NCI-H1105 treated with DMSO at 0.1 percent for 48 hours (cell line): ENCODE measurements around the gene CD14.
"Not testable (repeated sequence)": the region's sequence is repeated elsewhere in the genome, so short reads cannot be mapped to it uniquely, and the experiment has no call there.

Experiments used
- DNase-seq: peaks from one replicate; lab custom pipeline; 2025; lab: John Stamatoyannopoulos, UW

Gene CD14

DNA sequence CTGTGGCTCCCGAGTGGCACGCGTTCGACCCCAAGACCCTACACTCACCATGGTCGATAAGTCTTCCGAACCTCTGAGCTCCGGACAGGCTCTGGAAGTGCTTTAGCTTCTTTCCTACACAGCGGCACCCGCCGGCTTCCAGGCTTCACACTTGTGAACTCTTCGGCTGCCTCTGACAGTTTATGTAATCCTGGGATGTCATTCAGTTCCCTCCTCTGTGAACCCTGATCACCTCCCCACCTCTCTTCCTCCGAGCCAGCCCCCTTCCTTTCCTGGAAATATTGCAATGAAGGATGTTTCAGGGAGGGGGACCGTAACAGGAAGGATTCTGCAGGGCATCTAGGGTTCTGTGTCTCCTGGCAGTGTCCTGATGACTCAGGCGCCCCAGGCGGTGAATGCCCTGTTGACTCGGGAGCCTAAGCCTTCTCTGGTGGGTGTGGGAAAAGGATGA is at the start of gene CD14:
Gene CD14 (minus strand): TSS at position 155 of the 451 bp plus-strand sequence. CDS start 104 bp downstream, at position 51.
- no peak for DNase-seq

- no peak for DNase-seq
Observed at GRCh38 chr5:140678993-140679392, 46.0 kb upstream of the CD14 start.

DNA sequence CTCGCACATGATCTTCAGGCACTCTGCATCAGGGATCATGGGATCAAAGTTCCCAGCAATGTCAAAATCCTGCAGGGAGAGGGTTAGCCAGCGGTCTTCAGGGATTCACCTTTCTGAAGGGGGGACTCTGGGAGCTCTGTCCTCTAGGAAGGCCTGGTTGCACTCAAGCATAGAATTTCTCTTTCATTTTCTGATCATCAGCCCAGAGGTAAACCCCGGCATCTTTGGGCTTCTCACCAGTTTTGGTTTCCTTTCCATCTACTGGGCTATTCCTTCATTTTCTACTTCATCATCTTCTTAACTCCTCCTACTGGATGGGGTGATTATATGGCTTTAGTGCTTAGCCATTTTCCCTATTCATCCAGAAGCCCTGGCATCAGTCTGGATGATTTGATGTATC is 45.0 kb upstream of the CD14 start:
- DNase-seq: no peak

DNA sequence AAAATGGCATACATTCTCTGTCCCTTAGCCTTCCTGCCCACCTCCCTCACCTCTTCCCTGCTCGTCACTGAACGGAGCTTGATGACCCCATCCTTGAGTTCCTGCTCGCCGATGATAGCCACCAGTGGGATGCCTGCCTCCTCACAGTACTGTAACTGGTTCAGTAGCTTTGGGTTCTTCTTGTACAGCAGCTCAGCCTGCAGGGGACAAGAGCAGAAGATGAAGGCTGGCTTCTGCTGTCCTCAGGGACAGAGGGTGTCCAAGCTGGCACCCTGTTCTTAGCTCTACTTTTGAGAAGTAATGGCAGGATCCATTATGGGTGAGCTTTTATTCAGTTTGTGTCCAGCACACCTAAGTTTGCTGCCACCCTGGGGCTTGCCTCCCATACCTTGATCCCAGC is 41.7 kb upstream of the CD14 start:
- no peak for DNase-seq

DNA sequence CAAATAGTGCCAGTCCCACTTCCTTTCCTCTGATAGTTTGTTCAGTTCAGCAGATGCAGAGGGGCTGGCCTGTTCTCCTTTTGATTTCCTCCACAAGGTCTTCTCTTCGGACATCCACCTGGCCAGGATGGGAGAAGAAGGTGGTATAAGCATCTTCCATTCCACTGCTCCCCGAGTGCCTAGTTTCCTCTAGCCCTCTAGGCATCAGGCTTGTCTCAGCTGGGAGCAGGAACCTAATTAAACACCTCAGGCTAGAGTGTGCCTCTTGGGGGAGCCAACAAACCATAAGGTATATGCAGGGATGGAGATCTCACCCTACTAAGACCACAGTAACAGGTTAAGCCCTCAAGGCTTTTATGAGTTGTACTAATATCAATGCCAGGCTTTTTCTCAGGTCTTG is 41.2 kb upstream of the CD14 start:
- no peak for DNase-seq

GRCh38 chr5:140673187-140673976 is 40.4 kb upstream of the CD14 start, which contains the start of gene DND1:
Gene DND1 (minus strand): TSS chr5:140673576. CDS start chr5:140673542, 34 bp downstream.
- no peak for DNase-seq

DNA sequence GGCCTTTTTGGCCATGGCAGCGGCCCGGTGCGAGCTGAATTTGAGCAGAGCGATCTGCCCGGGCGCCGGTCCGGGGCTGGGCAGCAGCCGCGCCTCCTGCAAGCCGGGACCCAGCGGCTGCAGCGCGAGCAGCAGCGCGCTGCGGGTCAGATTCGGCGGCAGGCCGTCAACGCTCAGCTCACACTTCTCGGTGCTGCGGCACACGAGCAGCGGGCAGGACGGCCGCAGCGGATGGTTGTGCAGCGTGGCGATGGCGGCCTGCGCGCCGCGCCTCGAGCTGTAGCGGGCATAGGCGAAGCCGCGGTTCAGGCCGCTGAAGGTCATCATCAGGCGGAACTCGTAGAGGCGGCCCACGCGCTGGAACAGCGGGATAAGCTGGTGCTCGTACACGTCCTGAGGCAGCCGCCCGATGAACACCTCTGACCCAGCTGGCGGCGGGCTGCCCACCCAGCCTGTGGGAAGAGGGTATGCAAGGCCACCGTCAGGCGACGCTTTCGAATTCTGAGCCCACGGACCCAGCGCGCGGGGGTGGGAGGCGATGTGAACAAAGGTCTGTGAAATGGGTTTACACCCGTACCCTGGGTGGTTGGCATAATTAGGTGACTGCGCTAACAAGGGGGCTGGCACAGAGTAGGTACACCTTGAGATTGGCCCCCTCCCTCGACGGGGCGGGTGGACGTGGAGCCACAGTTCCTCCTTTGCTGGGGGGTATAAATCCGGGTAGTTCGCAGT is 39.6 kb upstream of the CD14 start:
- DNase-seq: no peak

DNA sequence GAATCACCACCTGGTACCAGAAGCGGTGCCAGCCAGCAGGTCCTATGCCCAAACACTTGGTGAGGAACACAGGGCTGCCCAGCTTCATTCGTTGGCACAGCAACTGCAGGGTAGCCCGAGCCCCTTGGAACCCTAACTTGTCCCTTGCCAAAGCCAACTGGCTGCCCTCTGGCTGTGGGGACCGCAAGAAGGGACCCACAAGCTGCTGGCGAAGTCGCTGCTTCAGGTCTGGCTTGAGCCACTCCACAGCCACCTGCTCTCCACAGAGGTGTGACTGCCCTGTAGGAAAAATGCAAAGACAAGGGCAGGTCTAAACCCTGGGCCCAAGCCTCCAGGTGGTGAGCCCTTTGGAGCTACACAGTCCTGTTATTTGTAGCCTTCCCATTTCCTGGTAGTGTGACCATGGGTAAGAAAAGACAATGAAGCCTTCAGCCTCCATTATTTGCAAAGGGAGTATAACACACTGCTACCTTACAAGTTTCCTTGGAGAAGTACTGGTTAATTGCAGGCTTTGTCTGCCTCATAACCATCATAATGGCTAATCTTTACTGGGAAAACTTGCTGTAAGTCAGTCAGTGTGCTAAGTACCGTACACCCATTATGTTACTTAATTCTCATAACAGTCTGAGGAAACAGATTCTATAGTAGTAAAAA is 38.6 kb upstream of the CD14 start:
- DNase-seq: no peak

DNA sequence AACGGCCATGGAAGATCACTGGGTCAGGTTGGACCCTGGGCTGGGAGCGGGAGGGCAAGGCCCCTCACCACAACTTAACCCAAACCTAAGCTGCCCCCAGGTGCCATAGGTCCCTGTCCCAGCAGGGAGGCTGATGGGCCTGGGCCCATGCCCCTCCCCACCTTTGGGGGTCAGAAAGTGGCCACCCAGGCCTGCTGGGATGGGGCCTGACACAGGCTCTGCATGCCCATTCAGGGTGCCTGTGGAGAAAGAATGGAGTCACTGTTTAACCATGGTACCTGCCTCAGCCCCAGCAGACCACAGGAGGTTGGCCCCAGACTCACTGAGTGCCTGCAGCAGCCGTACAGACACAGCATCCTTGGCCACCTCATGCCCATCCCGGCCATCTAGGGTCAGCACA is 38.1 kb upstream of the CD14 start:
- DNase-seq: not testable (repeated sequence)

DNA sequence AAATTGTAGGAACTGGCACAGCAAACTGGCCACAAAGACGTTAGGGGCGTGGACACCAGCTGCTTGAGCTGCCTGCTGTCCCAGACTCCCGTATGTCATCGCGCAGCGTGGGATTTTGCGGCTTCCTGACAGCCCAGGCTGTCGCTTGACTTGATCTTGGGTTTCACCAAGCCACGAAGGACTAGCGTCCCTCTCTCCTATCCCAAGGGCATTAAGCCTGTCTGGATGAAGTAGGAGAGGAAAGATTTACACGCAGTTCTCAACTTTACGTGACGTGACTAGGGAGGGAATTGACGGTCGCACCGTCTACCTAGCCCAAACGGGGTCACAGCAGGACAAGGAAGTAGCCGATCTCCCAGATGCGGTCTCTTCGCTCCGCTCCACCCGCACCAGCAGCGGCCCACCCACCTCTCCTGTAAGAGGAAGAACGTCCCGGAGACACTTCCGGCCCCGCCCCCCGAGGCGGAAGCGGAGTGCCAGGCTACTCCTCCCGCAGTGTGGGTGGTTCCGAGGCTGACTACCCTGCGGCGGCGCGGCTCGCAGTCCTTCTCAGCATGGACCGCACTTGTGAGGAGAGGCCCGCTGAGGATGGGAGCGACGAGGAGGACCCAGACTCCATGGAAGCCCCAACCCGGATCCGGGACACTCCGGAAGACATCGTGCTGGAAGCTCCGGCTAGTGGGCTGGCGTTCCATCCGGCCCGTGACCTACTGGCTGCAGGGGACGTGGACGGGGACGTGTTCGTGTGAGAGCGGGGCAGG is 31.6 kb upstream of the CD14 start, which contains the start of gene WDR55:
Gene WDR55 (plus strand): TSS at position 546 of the 761 bp plus-strand sequence. CDS start 9 bp downstream, at position 555.
- peak; percentile 80 for DNase-seq

GRCh38 chr5:140664030-140664358 is 31.0 kb upstream of the CD14 start:
- no peak for DNase-seq

GRCh38 chr5:140660371-140660770 is 27.4 kb upstream of the CD14 start:
- not testable (repeated sequence) for DNase-seq

- no peak for DNase-seq
Observed at GRCh38 chr5:140658870-140659269, 25.9 kb upstream of the CD14 start.

- no peak for DNase-seq
Observed at GRCh38 chr5:140647042-140647419, 14.1 kb upstream of the CD14 start.

DNA sequence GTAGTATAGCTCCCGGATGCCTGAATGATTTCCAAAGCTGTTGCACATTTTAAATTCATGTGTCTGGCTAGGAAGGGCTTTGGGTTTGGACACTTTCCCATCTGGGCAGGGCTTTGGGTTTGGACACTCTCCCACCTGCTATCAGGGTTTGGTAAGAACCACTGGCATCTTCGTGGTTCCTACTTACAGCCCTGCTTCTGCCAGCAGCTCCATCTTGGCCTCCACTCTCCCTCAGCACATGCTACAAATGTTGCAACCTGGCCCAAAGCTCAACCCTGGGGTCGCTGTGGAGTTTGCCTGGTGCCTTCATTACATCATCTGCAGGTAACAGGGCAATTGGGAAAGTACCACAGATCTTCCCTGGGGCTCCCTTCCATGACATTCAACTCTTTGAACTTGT is 9.7 kb upstream of the CD14 start:
- no peak for DNase-seq

DNA sequence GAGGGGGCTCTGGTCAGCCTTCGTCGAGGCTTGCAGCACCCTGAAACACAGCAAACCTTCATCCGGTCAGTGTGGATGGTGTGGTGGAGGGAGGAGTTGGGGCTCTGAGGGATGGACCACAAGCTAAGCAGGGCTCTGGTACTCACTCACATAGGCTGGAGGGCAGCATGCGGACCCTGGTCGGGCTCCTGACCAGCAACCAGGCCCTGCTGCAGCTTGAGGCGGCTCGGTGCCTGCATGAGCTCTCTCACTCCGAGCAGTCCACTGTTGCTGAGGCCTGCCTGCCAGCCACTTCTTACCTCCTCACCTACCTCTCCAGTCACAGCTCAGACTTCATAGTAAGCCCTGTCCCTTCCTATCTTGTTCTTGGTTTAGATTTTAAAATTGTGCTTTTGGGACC is 8.7 kb upstream of the CD14 start:
- no peak for DNase-seq

DNA sequence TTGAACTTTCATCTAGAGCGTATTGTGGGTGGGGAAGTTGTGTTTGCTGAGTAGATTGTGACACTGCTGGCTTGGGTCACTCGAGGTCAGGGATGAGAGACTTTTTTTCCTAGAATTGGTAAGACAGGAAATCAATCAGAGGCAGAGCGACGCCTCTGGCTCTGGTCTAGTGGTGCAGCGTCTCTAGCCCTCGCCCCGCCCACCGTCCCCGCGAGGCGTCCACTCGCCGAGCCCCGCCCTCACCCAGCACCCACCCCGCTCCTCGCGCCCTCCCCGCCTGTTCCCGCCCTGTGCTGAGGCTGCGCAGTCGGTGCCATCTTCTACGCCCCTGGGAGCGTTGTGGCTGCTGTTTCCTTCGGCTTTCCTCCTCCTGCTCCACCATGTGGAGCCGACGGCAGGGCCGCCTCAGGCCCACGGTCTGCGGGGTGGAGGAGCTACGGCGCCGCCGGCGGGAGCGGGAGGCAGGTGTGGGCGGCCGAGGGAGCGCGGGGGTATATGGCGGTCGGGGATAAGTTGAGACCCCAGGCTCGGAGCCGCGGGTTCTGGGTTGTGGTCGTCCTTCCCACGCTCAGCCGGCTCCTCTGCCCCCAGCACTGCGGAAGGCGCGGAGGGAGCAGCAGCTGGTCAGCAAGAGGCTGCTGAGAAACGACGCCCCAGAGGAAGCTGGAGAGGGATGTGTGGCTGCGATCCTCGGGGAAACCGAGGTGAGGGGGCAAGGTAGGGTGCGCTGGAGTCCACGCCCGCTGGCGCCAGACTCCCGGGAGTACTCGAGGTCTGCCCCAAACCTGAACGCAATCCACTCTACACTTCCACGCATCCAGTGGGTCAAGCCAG is 6.4 kb upstream of the CD14 start, which contains the start of gene TMCO6:
Gene TMCO6 (plus strand): TSS at position 304 of the 834 bp plus-strand sequence. CDS start 77 bp downstream, at position 381.
- peak; percentile 82 for DNase-seq

- not testable (repeated sequence) for DNase-seq
Observed at GRCh38 chr5:140638898-140639147, 5.8 kb upstream of the CD14 start.

- no peak for DNase-seq
Observed at GRCh38 chr5:140637371-140638100, 4.6 kb upstream of the CD14 start.
